GM12864 (cell line): Measurements from ENCODE around the gene WIPI1.

Experiments
- DNase-seq: peaks from one replicate; pipeline ENCODE4 v3.0.0-alpha.2; 2011; ENCODE audit warnings: low read depth
- H3K4me3 ChIP-seq: 2 replicates; pipeline ENCODE4 v1.5.1; 2011; ENCODE audit warnings: mild to moderate bottlenecking, low read depth, low read length, control low read depth
- TF ChIP-seq, protein P1 (sequence below): IDR thresholded peaks from 2 replicates; pipeline ENCODE4 v1.5.1; 2011; ENCODE audit warnings: low read depth, mild to moderate bottlenecking, moderate library complexity, low read length, control low read depth, inconsistent platforms; ENCODE audit errors: missing control alignments

WIPI1 gene

GRCh38 chr17:68491381-68492231 lies 34.3 kb upstream of the WIPI1 start:
- peak; percentile 76 for DNase-seq
- H3K4me3 ChIP-seq, result no peak overlapping the region
- TF ChIP-seq, protein P1, sequence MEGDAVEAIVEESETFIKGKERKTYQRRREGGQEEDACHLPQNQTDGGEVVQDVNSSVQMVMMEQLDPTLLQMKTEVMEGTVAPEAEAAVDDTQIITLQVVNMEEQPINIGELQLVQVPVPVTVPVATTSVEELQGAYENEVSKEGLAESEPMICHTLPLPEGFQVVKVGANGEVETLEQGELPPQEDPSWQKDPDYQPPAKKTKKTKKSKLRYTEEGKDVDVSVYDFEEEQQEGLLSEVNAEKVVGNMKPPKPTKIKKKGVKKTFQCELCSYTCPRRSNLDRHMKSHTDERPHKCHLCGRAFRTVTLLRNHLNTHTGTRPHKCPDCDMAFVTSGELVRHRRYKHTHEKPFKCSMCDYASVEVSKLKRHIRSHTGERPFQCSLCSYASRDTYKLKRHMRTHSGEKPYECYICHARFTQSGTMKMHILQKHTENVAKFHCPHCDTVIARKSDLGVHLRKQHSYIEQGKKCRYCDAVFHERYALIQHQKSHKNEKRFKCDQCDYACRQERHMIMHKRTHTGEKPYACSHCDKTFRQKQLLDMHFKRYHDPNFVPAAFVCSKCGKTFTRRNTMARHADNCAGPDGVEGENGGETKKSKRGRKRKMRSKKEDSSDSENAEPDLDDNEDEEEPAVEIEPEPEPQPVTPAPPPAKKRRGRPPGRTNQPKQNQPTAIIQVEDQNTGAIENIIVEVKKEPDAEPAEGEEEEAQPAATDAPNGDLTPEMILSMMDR, result no peak

DNA sequence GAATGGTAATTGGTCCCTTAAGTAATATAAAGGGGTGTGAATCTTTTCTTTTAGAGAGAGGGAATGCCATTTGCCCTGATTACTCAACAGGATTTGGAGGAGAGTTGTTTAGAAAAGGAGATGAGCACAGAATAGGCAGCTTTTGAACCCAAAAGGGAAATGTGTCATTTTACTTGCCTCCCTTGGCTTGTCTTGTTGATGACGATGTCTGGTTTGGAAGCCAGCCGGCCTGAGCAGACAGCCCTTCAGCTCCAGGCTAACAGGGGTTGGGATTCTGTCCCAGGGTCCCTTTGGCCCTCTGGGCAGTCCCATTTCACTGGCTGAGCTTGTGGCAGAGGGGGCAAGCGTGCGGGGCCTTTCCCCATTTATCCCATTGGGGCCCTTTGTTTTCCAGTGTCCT lies 32.6 kb upstream of the WIPI1 start:
- TF ChIP-seq, protein P1, result no peak
- H3K4me3 ChIP-seq, result no peak overlapping the region
- DNase-seq, result no peak

GRCh38 chr17:68484458-68484857 lies 27.2 kb upstream of the WIPI1 start:
- TF ChIP-seq, protein P1, result no peak
- no peak for DNase-seq
- no peak overlapping the region for H3K4me3 ChIP-seq

- no peak overlapping the region for H3K4me3 ChIP-seq
- DNase-seq, result no peak
- TF ChIP-seq, protein P1, result no peak
These were observed 25.3 kb upstream of the WIPI1 start for GRCh38 chr17:68482576-68483041.

- TF ChIP-seq, protein P1, result no peak
- DNase-seq, result no peak
- no peak overlapping the region for H3K4me3 ChIP-seq
These were observed 23.6 kb upstream of the WIPI1 start for GRCh38 chr17:68480885-68481284.

GRCh38 chr17:68470961-68471360 lies 13.7 kb upstream of the WIPI1 start:
- DNase-seq, result no peak
- TF ChIP-seq, protein P1, result no peak
- H3K4me3 ChIP-seq, result no peak overlapping the region

DNA sequence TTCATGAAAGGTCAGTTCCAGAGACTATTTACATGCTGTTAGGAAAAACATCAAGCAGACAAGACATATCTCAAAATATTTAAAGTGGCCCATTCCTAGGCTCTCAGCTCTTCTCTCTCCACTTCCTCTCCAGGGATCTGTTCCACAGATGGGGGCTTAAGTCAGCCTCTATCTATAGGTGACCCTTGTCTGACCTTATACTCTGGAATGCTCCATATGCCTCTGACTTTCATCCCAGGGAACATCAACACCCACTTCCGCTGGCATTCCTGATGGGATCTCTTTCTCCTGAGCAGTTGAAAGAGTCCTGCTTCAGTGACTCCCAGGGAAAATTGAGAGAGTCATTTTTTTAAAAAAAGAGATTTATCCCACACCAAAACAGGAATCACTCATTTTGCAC lies 11.5 kb upstream of the WIPI1 start:
- TF ChIP-seq, protein P1, result no peak
- no peak for DNase-seq
- no peak overlapping the region for H3K4me3 ChIP-seq
